GM18951 (cell line): ENCODE measurements around the gene DOCK3.

Experiments used
- POLR2A ChIP-seq: IDR thresholded peaks from 4 replicates; pipeline ENCODE4 v1.6.1; 2011; ENCODE audit warnings: mild to moderate bottlenecking; ENCODE audit not compliant: insufficient read length, insufficient read depth; ENCODE audit errors: extremely low read depth
- in situ Hi-C: fragments of 300-500 bp; cut with MboI; formaldehyde crosslinking; loops from one replicate; pipeline ENCODE4 v1.12.0; 2022; ENCODE audit warnings: low sequenced_read_pairs, mixed read lengths, inconsistent platforms; ENCODE audit not compliant: unreplicated experiment

The DOCK3 gene

GRCh38 chr3:50674349-50675178, at the start of gene DOCK3:
Gene DOCK3 (plus strand): TSS chr3:50674927. CDS start chr3:50675264, 337 bp downstream.
- TF ChIP-seq POLR2A = no peak
- in situ Hi-C loops = no loop called here

- in situ Hi-C loops = no loop called here
- TF ChIP-seq POLR2A = no peak
These were observed 49.2 kb upstream of the DOCK3 start for GRCh38 chr3:50625231-50626182.

GRCh38 chr3:50626401-50626800, 48.3 kb upstream of the DOCK3 start:
- TF ChIP-seq POLR2A = no peak
- in situ Hi-C loops = no loop called here

- TF ChIP-seq POLR2A = no peak
- in situ Hi-C loops = no loop called here
These were observed 47.2 kb upstream of the DOCK3 start for GRCh38 chr3:50627407-50628051.

- in situ Hi-C loops = no loop called here
- no peak for TF ChIP-seq POLR2A
These were observed 46.1 kb upstream of the DOCK3 start for GRCh38 chr3:50628601-50629000.

GRCh38 chr3:50630394-50630793, 44.3 kb upstream of the DOCK3 start:
- in situ Hi-C loops = no loop called here
- TF ChIP-seq POLR2A = no peak

GRCh38 chr3:50630877-50631276, 43.9 kb upstream of the DOCK3 start:
- TF ChIP-seq POLR2A = no peak
- in situ Hi-C loops = no loop called here

- in situ Hi-C loops = no loop called here
- no peak for TF ChIP-seq POLR2A
These were observed 42.3 kb upstream of the DOCK3 start for GRCh38 chr3:50632450-50632849.

GRCh38 chr3:50633230-50633790, 41.4 kb upstream of the DOCK3 start:
- TF ChIP-seq POLR2A = no peak
- in situ Hi-C loops = no loop called here

- TF ChIP-seq POLR2A = no peak
- in situ Hi-C loops = no loop called here
These were observed 39.7 kb upstream of the DOCK3 start for GRCh38 chr3:50635066-50635465.

GRCh38 chr3:50637011-50637410, 37.7 kb upstream of the DOCK3 start:
- in situ Hi-C loops = no loop called here
- TF ChIP-seq POLR2A = no peak

- in situ Hi-C loops = no loop called here
- no peak for TF ChIP-seq POLR2A
These were observed 36.8 kb upstream of the DOCK3 start for GRCh38 chr3:50637945-50638344.

GRCh38 chr3:50639055-50639494, 35.7 kb upstream of the DOCK3 start:
- in situ Hi-C loops = no loop called here
- TF ChIP-seq POLR2A = no peak
